Liver (tissue), 9 donors: ENCODE data around the gene NUDT2. TPM values are rescaled to one million over a fixed set of nuclear protein-coding genes. Genes with fewer than 3 reads are reported as not detected.

ENCODE experiments used
- DNase-seq: peaks from one replicate; pipeline ENCODE4 v3.0.0-alpha.2; 2017; ENCODE audit warnings: low spot score
- H3K27ac ChIP-seq, 2 donors: one replicate each; pipeline ENCODE4 v1.7.0; 2013; ENCODE audit warnings: inconsistent platforms in 2 of 2, low read length in 2 of 2, control low read depth in 1 of 2, low read depth in 1 of 2, mild to moderate bottlenecking in 1 of 2
- H3K27me3 ChIP-seq, 4 donors: one replicate each; pipeline versions ENCODE4 v1.6.1 to v1.7.0; 2013; ENCODE audit warnings: low read length in 3 of 4, inconsistent platforms in 1 of 4, mild to moderate bottlenecking in 1 of 4, moderate library complexity in 1 of 4; ENCODE audit not compliant: control insufficient read depth in 4 of 4, insufficient read depth in 4 of 4
- H3K36me3 ChIP-seq, 4 donors: one replicate each; pipeline versions ENCODE4 v1.6.1 to v1.7.0; 2013; ENCODE audit warnings: low read length in 3 of 4, mild to moderate bottlenecking in 3 of 4, low read depth in 1 of 4, moderate library complexity in 1 of 4; ENCODE audit not compliant: control insufficient read depth in 4 of 4, insufficient read depth in 3 of 4
- H3K4me1 ChIP-seq, 4 donors: one replicate each; pipeline versions ENCODE4 v1.6.1 to v1.7.0; 2013; ENCODE audit warnings: low read length in 3 of 4, mild to moderate bottlenecking in 3 of 4, moderate library complexity in 1 of 4; ENCODE audit not compliant: control insufficient read depth in 4 of 4, insufficient read depth in 4 of 4
- H3K4me3 ChIP-seq, 3 donors: one replicate each; pipeline versions ENCODE4 v1.6.1 to v1.7.0; 2013; ENCODE audit warnings: low read length in 3 of 3, control low read depth in 1 of 3, low read depth in 1 of 3, mild to moderate bottlenecking in 1 of 3
- H3K9ac ChIP-seq, 2 donors: one replicate each; pipeline ENCODE4 v1.7.0; 2013; ENCODE audit warnings: low read length in 2 of 2, mild to moderate bottlenecking in 2 of 2, moderate library complexity in 2 of 2, control low read depth in 1 of 2, low read depth in 1 of 2
- H3K9me3 ChIP-seq, 4 donors: one replicate each; pipeline versions ENCODE4 v1.6.1 to v1.7.0; 2013; ENCODE audit warnings: low read length in 3 of 4; ENCODE audit not compliant: control insufficient read depth in 4 of 4
- ATF3 ChIP-seq: IDR thresholded peaks from 2 replicates; pipeline ENCODE4 v1.6.1; 2016; ENCODE audit warnings: antibody characterized with exemption
- CTCF ChIP-seq: fragments of 150-350 bp; IDR thresholded peaks from 2 replicates; pipeline ENCODE4 v1.5.1; 2017; ENCODE audit warnings: improper control_type of control experiment, low read depth, low read length; ENCODE audit not compliant: missing input control
- EGR1 ChIP-seq, 2 donors: IDR thresholded peaks; 2 replicates each; pipeline ENCODE4 v1.6.1; 2016 to 2018; ENCODE audit warnings: antibody characterized with exemption in 2 of 2, low read depth in 2 of 2
- FOXA1 ChIP-seq: IDR thresholded peaks from 2 replicates; pipeline ENCODE4 v1.6.1; 2016; ENCODE audit warnings: antibody characterized with exemption
- FOXA2 ChIP-seq: IDR thresholded peaks from 2 replicates; pipeline ENCODE4 v1.6.1; 2016; ENCODE audit warnings: antibody characterized with exemption
- GABPA ChIP-seq, 2 donors: IDR thresholded peaks in 1 of 2; conservative IDR thresholded peaks in 1 of 2; 2 replicates each; pipeline ENCODE4 v1.6.1; 2016; ENCODE audit warnings: antibody characterized with exemption in 2 of 2, mild to moderate bottlenecking in 1 of 2, moderate library complexity in 1 of 2
- HNF4A ChIP-seq, 2 donors: conservative IDR thresholded peaks; 2 replicates each; pipeline ENCODE4 v1.6.1; 2016; ENCODE audit warnings: antibody characterized with exemption in 2 of 2, mild to moderate bottlenecking in 2 of 2
- HNF4G ChIP-seq: IDR thresholded peaks from 2 replicates; pipeline ENCODE4 v1.6.1; 2016; ENCODE audit warnings: antibody characterized with exemption
- JUND ChIP-seq, 2 donors: IDR thresholded peaks; 2 replicates each; pipeline ENCODE4 v1.6.1; 2016; ENCODE audit warnings: antibody characterized with exemption in 2 of 2
- MAX ChIP-seq: IDR thresholded peaks from 2 replicates; pipeline ENCODE4 v1.6.1; 2016; ENCODE audit warnings: antibody characterized with exemption
- NR2F2 ChIP-seq: IDR thresholded peaks from 2 replicates; pipeline ENCODE4 v1.6.1; 2016; ENCODE audit warnings: antibody characterized with exemption
- RAD21 ChIP-seq, 2 donors: IDR thresholded peaks; 2 replicates each; pipeline ENCODE4 v1.6.1; 2016; ENCODE audit warnings: antibody characterized with exemption in 2 of 2, mild to moderate bottlenecking in 2 of 2
- RXRA ChIP-seq, 2 donors: IDR thresholded peaks; 2 replicates each; pipeline ENCODE4 v1.6.1; 2017 to 2018; ENCODE audit warnings: antibody characterized with exemption in 2 of 2, mild to moderate bottlenecking in 1 of 2
- SP1 ChIP-seq: IDR thresholded peaks from 2 replicates; pipeline ENCODE4 v1.6.1; 2018; ENCODE audit warnings: antibody characterized with exemption, mild to moderate bottlenecking
- TAF1 ChIP-seq: conservative IDR thresholded peaks from 2 replicates; pipeline ENCODE4 v1.6.1; 2016; ENCODE audit warnings: antibody characterized with exemption, mild to moderate bottlenecking
- YY1 ChIP-seq: IDR thresholded peaks from 2 replicates; pipeline ENCODE4 v1.6.1; 2016; ENCODE audit warnings: antibody characterized with exemption, mild to moderate bottlenecking
- WGBS: extraction: QIAGEN DNeasy Blood & Tissue Kit; methylation state at CpG from one replicate; pipeline ENCODE4 v1.1.7; 2013; 5-methylcytosine and 5-hydroxymethylcytosine counted together
- polyA plus RNA-seq, 2 donors: library from polyadenylated mRNA; stranded (reverse) in 1 of 2; unstranded in 1 of 2; fragments of 200-250 nt in 1 of 2; fragments of >200 nt in 1 of 2; fragmentation: Nextera tagmentation in 1 of 2; extraction: Ambion mirVana in 1 of 2; gene quantifications; one replicate each; pipeline versions ENCODE4 v1.2.1 to v1.2.3, GENCODE V29; 2013 to 2015
- total RNA-seq, 2 donors: library from RNA; depleted of rRNA; stranded (reverse); fragments of >200 nt; gene quantifications; one replicate each; pipeline ENCODE4 v1.2.3, GENCODE V29; 2014
- donor health status: healthy.
- donor health status: healthy.
- donor health status: healthy.
- donor health status: healthy.
- donor health status: healthy.

The NUDT2 gene
- total and polyA plus RNA-seq, 4 donors, result 9.2 to 23.5 (median 15.7) TPM

- Histone ChIP-seq H3K27me3 (no peaks in the 10 kb centered on the region), H3K4me3 (peak overlapping the region; percentile 60 to 82 (median 76)), H3K9ac (peak overlapping the region; percentile 41 to 68), H3K27ac (peak overlapping the region; percentile 57 to 80), H3K9me3 (no peaks in the 10 kb centered on the region), H3K4me1 (peaks cover 4 to 54% (median 44%) of the 10 kb centered on the region in 4 donors), H3K36me3 (peaks cover 0 to 2% (median under 1%) of the 10 kb centered on the region in 4 donors)
- no peak for TF ChIP-seq TAF1
- TF ChIP-seq NR2F2, result no peak
- no peak for DNase-seq
- 3% methylated on average over 21 of the region's 21 CpGs for WGBS
Measured at GRCh38 chr9:34377404-34377746, 48.0 kb downstream of the NUDT2 start.

- Histone ChIP-seq H3K27me3 (no peaks in the 10 kb centered on the region), H3K27ac (no peak overlapping the region), H3K36me3 (no peaks in the 10 kb centered on the region), H3K9ac (no peak overlapping the region), H3K9me3 (no peaks in the 10 kb centered on the region), H3K4me1 (peaks cover 4 to 54% (median 42%) of the 10 kb centered on the region in 4 donors), H3K4me3 (no peak overlapping the region)
- DNase-seq, result no peak
- no peak for TF ChIP-seq FOXA1
- TF ChIP-seq GABPA (IDR thresholded peaks at IDR 0.05 in 1 of 2, conservative IDR thresholded peaks at IDR 0.05 in 1 of 2), result no peak
- no peak for TF ChIP-seq FOXA2
- no peak for TF ChIP-seq RAD21 (IDR thresholded peaks at IDR 0.05)
- TF ChIP-seq YY1, result no peak
- no peak for TF ChIP-seq HNF4A (conservative IDR thresholded peaks at IDR 0.05)
- TF ChIP-seq ATF3, result no peak
- TF ChIP-seq MAX, result no peak
- TF ChIP-seq JUND (IDR thresholded peaks at IDR 0.05), result no peak
- TF ChIP-seq HNF4G, result no peak
- WGBS, result 94% methylated on average over 3 of the region's 3 CpGs
Measured at GRCh38 chr9:34378376-34379060, 49.1 kb downstream of the NUDT2 start.

- H3K9ac ChIP-seq, result no peak overlapping the region
- peaks cover 4 to 50% (median 36%) of the 10 kb centered on the region in 4 donors for H3K4me1 ChIP-seq
- no peaks in the 10 kb centered on the region for H3K27me3 ChIP-seq
- peak; percentile 87 for DNase-seq
- H3K27ac ChIP-seq, result no peak overlapping the region
- H3K36me3 ChIP-seq, result no peaks in the 10 kb centered on the region
- H3K4me3 ChIP-seq, result peak overlapping the region; percentile 37 to 60 (median 38)
- H3K9me3 ChIP-seq, result no peaks in the 10 kb centered on the region
- WGBS, result 6% methylated on average over 35 of the region's 35 CpGs
- TF ChIP-seq CTCF (peak; percentile 99), YY1 (no peak), EGR1 (IDR thresholded peaks at IDR 0.05; ENCODE audit: low read depth in 2 of 2) (no peak), RAD21 (IDR thresholded peaks at IDR 0.05) (peak; percentile 99 to 100), RXRA (IDR thresholded peaks at IDR 0.05) (peak in 1 of 2 donors; percentile 44), NR2F2 (peak; percentile 71), SP1 (peak; percentile 15), FOXA2 (no peak)
Measured at GRCh38 chr9:34379334-34380033, 50.1 kb downstream of the NUDT2 start.
